Sigmoid colon (tissue), 7 donors: ENCODE measurements around the gene ARHGAP45. TPM values are rescaled to one million over a fixed set of nuclear protein-coding genes. Genes with fewer than 3 reads are reported as not detected.
A peak's percentile ranks its signal among the peaks of the same experiment; 100 is the strongest.

Experiments
- DNase-seq: peaks from one replicate; pipeline ENCODE4 v3.0.0-alpha.2; 2019
- H3K27ac ChIP-seq, 4 donors: fragments of 200-600 bp; sonication (generic); one replicate each; pipeline ENCODE4 v1.5.1; 2016 to 2019; ENCODE audit warnings: mild to moderate bottlenecking in 1 of 4
- H3K27me3 ChIP-seq, 3 donors: fragments of 200-600 bp; sonication (generic); one replicate each; pipeline ENCODE4 v1.5.1; 2019; ENCODE audit warnings: mild to moderate bottlenecking in 1 of 3
- H3K36me3 ChIP-seq, 4 donors: fragments of 200-600 bp; sonication (generic); one replicate each; pipeline ENCODE4 v1.5.1; 2016 to 2019
- H3K4me1 ChIP-seq, 4 donors: fragments of 200-600 bp; sonication (generic); one replicate each; pipeline ENCODE4 v1.5.1; 2017 to 2019
- H3K4me3 ChIP-seq, 4 donors: fragments of 200-600 bp; sonication (generic); one replicate each; pipeline ENCODE4 v1.5.1; 2017 to 2019; ENCODE audit warnings: mild to moderate bottlenecking in 2 of 4, moderate library complexity in 1 of 4
- H3K9me3 ChIP-seq, 4 donors: fragments of 200-600 bp in 3 of 4; sonication (generic) in 3 of 4; one replicate each; pipeline versions ENCODE4 v1.5.1 to v1.6.1; 2013 to 2019
- CTCF ChIP-seq, 4 experiments: fragments of 450-650 bp in 3 of 4; fragments of 200-600 bp in 1 of 4; IDR thresholded peaks; one replicate each; pipeline ENCODE4 v1.5.1; 2016 to 2019; ENCODE audit warnings: antibody characterized with exemption in 4 of 4, mild to moderate bottlenecking in 3 of 4, moderate library complexity in 2 of 4
- EP300 ChIP-seq, 4 donors: sonication (generic); formaldehyde crosslinking; IDR thresholded peaks; one replicate each; pipeline ENCODE4 v1.6.1; 2017; ENCODE audit warnings: antibody characterized with exemption in 4 of 4
- POLR2A ChIP-seq, 2 donors: fragments of 450-650 bp; IDR thresholded peaks; one replicate each; pipeline ENCODE4 v1.6.1; 2016; ENCODE audit warnings: antibody characterized with exemption in 2 of 2, mild to moderate bottlenecking in 2 of 2, moderate library complexity in 2 of 2
- POLR2AphosphoS5 ChIP-seq, 4 donors: sonication (generic); formaldehyde crosslinking; IDR thresholded peaks; one replicate each; pipeline ENCODE4 v1.6.1; 2017; ENCODE audit warnings: antibody characterized with exemption in 4 of 4
- WGBS, 2 donors: extraction: QIAGEN DNeasy Blood & Tissue Kit; methylation state at CpG; one replicate each; pipeline ENCODE4 v1.1.7; 2013; 5-methylcytosine and 5-hydroxymethylcytosine counted together
- intact Hi-C: fragments of 100-400 bp; cut with DNase I; formaldehyde crosslinking; loops from one replicate; pipeline ENCODE4 v1.15.1; 2023
- polyA plus RNA-seq, 3 donors: library from polyadenylated mRNA; stranded (reverse); fragments of 200-250 nt; gene quantifications; one replicate each; pipeline ENCODE4 v1.2.3, GENCODE V29; 2013
- total RNA-seq, 4 donors: library from RNA; depleted of rRNA; stranded (reverse); fragments of >200 nt; gene quantifications; one replicate each; pipeline ENCODE4 v1.1.0, GENCODE V29; 2016
- donor health status: healthy with polysubstance abuse.
- donor health status: Bipolar disorder and iron deficiency.
- donor health status: healthy.

Gene ARHGAP45
- total and polyA plus RNA-seq, 7 donors: 12.8 to 103 (median 21.6) TPM

GRCh38 chr19:1101337-1101698 is 34.4 kb downstream of the ARHGAP45 start:
- Histone ChIP-seq H3K4me3 (peak overlapping the region in 1 of 4 donors; percentile 1), H3K4me1 (peaks cover 0 to 57% (median 49%) of the 10 kb centered on the region in 4 donors)

GRCh38 chr19:1102407-1103131 is 35.6 kb downstream of the ARHGAP45 start:
- peaks cover 0 to 57% (median 54%) of the 10 kb centered on the region in 4 donors for H3K4me1 ChIP-seq
- intact Hi-C loops: loop anchor here (5.0 to 10.0 kb wide), 2 partner anchors 178 to 425 kb away; partner anchors contain the start of genes ARID3A and FSTL3
- TF ChIP-seq EP300 (IDR thresholded peaks at IDR 0.05) (no peak), POLR2A (IDR thresholded peaks at IDR 0.05) (no peak), POLR2AphosphoS5 (IDR thresholded peaks at IDR 0.05) (peak; percentile 21 to 70 (median 60)), CTCF (IDR thresholded peaks at IDR 0.05) (no peak)
- DNase-seq: no peak
- no peak overlapping the region for H3K4me3 ChIP-seq
- H3K9me3 ChIP-seq: no peaks in the 10 kb centered on the region
- 45 to 65% methylated on average over 17 of the region's 17 CpGs for WGBS, 2 donors
- peaks cover 0 to 20% (median 16%) of the 10 kb centered on the region in 4 donors for H3K36me3 ChIP-seq
- H3K27ac ChIP-seq: peak overlapping the region; percentile 98 to 100 (median 100)
- H3K27me3 ChIP-seq: no peaks in the 10 kb centered on the region

More at GRCh38 chr19:1101337-1101698, 34.4 kb downstream of the ARHGAP45 start:
- TF ChIP-seq EP300 (IDR thresholded peaks at IDR 0.05): no peak
- TF ChIP-seq POLR2A (IDR thresholded peaks at IDR 0.05): no peak
- TF ChIP-seq CTCF (IDR thresholded peaks at IDR 0.05): no peak
- no peak for TF ChIP-seq POLR2AphosphoS5 (IDR thresholded peaks at IDR 0.05)
- Histone ChIP-seq H3K27ac (peak overlapping the region; percentile 98 to 100 (median 100)), H3K27me3 (no peaks in the 10 kb centered on the region), H3K36me3 (peaks cover 0 to 7% (median 5%) of the 10 kb centered on the region in 4 donors), H3K9me3 (no peaks in the 10 kb centered on the region)
- peak; percentile 87 for DNase-seq
- intact Hi-C loops: loop anchor here (5.0 to 10.0 kb wide), 2 partner anchors 177 to 424 kb away; partner anchors contain the start of genes ARID3A and FSTL3
- 29 to 71% methylated on average over 9 of the region's 9 CpGs for WGBS, 2 donors

GRCh38 chr19:1103132-1103707 is 36.3 kb downstream of the ARHGAP45 start:
- Histone ChIP-seq H3K9me3 (no peaks in the 10 kb centered on the region), H3K36me3 (peaks cover 0 to 26% (median 22%) of the 10 kb centered on the region in 4 donors), H3K4me1 (peaks cover 0 to 55% (median 53%) of the 10 kb centered on the region in 4 donors), H3K27me3 (no peaks in the 10 kb centered on the region), H3K27ac (peak overlapping the region; percentile 98 to 100 (median 100)), H3K4me3 (peak overlapping the region; percentile 14 to 98 (median 59))
- intact Hi-C loops: loop anchor here (5.0 to 10.0 kb wide), 2 partner anchors 178 to 426 kb away; partner anchors contain the start of genes ARID3A and FSTL3
- no peak for TF ChIP-seq POLR2AphosphoS5 (IDR thresholded peaks at IDR 0.05)
- TF ChIP-seq EP300 (IDR thresholded peaks at IDR 0.05): no peak
- no peak for TF ChIP-seq CTCF (IDR thresholded peaks at IDR 0.05)
- TF ChIP-seq POLR2A (IDR thresholded peaks at IDR 0.05): no peak
- WGBS, 2 donors: 27 to 44% methylated on average over 20 of the region's 20 CpGs
- DNase-seq: no peak

GRCh38 chr19:1103708-1104310 is 36.8 kb downstream of the ARHGAP45 start, which contains the start of gene GPX4:
Gene GPX4, plus strand, starts transcription at chr19:1103994. Its CDS starts 50 bp downstream, at chr19:1104044.
- WGBS, 2 donors: 0% methylated on average over 75 of the region's 75 CpGs
- TF ChIP-seq EP300 (IDR thresholded peaks at IDR 0.05) (peak in 1 of 4 donors; percentile 41), POLR2A (IDR thresholded peaks at IDR 0.05) (peak; percentile 82 to 88), POLR2AphosphoS5 (IDR thresholded peaks at IDR 0.05) (peak; percentile 92 to 99 (median 99)), CTCF (IDR thresholded peaks at IDR 0.05) (no peak)
- DNase-seq: peak; percentile 100
- Histone ChIP-seq H3K27me3 (no peaks in the 10 kb centered on the region), H3K36me3 (peaks cover 0 to 32% (median 28%) of the 10 kb centered on the region in 4 donors), H3K4me3 (peak within 1 kb of the TSS; percentile 77 to 98 (median 94)), H3K27ac (peak within 1 kb of the TSS; percentile 98 to 100 (median 100)), H3K4me1 (peaks cover 0 to 53% (median 50%) of the 10 kb centered on the region in 4 donors), H3K9me3 (no peaks in the 10 kb centered on the region)
- intact Hi-C loops: loop anchor here (2.0 to 10.0 kb wide), 3 partner anchors 137 to 427 kb away; partner anchors contain the start of genes ARID3A, ATP5F1D and FSTL3
